ENCODE results near the gene OR8S1. TPM values are rescaled to one million over a fixed set of nuclear protein-coding genes. Genes with fewer than 3 reads are reported as not detected.

The OR8S1 gene
- total RNA-seq, 4 donors from 2014 or later, result not detected

DNA sequence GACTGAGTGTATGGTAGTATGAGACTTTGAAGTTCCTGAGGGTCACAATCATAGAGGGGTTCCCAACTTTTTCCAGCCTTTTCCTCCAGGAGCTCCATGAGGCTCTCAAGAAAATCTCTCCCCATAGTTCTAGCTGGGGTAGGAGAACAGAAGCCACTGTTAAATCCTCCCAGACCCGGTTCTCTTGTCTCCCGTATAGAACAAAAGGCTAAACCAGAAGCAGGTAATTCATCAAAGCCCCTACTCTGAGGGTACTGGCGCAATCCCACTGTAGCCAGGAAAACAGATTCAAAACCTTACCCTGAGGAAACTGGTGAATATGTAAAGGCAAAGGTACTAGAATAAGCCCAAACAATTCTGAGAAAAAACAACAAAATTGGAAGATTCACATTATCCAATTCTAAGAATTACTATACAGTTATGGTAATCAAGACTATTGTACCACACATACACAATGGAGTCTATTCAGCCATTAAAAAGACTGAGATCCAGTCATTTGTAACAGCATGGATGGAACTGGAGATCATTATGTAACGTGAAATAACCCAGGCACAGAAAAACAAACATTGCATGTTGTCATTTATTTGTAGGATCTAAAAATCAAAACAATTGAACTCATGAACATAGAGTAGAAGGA, 20.5 kb downstream of the OR8S1 start:
- TF ChIP-seq, protein P1, sequence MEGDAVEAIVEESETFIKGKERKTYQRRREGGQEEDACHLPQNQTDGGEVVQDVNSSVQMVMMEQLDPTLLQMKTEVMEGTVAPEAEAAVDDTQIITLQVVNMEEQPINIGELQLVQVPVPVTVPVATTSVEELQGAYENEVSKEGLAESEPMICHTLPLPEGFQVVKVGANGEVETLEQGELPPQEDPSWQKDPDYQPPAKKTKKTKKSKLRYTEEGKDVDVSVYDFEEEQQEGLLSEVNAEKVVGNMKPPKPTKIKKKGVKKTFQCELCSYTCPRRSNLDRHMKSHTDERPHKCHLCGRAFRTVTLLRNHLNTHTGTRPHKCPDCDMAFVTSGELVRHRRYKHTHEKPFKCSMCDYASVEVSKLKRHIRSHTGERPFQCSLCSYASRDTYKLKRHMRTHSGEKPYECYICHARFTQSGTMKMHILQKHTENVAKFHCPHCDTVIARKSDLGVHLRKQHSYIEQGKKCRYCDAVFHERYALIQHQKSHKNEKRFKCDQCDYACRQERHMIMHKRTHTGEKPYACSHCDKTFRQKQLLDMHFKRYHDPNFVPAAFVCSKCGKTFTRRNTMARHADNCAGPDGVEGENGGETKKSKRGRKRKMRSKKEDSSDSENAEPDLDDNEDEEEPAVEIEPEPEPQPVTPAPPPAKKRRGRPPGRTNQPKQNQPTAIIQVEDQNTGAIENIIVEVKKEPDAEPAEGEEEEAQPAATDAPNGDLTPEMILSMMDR (IDR thresholded peaks at IDR 0.05; ENCODE audit: low read depth), result no peak

DNA sequence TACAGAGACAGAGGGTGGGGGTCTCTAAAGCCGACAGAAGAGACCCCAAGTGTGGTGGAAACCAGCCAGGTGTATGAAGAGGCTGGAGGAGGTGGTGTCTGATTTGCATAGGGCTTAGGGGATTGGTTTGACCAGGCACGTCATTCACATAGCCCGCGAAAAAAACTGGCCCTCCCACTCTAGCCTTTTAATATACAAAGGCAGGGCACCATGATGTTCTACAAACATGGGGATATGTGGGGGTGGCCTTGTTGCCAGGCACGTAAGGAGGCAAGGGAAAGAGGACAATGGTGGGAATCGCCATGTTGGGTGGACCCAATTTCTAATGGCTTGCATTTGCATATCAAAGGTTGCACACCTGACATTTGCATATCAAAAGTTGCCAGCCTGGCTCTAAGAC, 31.2 kb downstream of the OR8S1 start:
- TF ChIP-seq, protein P1 (IDR thresholded peaks at IDR 0.05; ENCODE audit: low read depth), result no peak

DNA sequence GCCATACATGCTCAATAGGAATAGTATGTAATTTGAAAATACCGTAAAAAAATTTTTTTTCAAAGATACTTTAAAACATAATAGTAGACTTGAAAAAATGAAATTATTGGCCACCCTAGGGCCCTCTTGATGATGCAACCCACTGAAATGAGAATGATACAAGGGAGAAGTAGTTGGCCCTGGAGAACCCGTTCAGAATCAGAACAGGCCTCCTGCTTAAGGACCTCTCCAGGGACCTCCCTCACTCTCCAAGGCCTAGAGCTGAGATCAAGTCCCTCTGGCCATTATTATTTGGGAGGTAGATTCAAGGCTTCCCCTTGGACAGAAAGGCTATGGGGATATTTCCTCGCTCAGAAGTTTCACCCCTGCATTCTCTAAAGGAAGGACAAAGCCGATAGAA, 32.5 kb downstream of the OR8S1 start:
- TF ChIP-seq, protein P1 (IDR thresholded peaks at IDR 0.05; ENCODE audit: low read depth), result no peak

DNA sequence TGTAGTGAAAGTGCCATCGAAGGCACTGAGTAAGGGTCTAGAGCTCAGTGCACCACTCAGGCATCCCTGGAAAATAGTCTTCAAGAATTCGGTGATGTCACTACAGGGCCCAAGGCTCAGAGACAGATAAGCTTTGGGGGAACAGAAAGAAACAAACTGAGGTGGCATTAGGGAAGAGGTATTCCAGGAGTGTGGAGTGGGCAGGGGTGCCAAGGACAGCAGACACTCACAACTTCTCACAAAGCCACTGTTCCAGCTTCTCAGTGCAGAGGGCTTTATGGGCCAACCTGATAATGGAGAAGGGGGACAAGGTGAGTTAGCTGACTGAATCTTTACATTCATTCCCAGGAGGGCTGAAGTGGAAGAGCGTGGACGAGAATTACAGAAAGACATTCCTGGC, 42.3 kb downstream of the OR8S1 start:
- TF ChIP-seq, protein P1 (IDR thresholded peaks at IDR 0.05; ENCODE audit: low read depth), result no peak

DNA sequence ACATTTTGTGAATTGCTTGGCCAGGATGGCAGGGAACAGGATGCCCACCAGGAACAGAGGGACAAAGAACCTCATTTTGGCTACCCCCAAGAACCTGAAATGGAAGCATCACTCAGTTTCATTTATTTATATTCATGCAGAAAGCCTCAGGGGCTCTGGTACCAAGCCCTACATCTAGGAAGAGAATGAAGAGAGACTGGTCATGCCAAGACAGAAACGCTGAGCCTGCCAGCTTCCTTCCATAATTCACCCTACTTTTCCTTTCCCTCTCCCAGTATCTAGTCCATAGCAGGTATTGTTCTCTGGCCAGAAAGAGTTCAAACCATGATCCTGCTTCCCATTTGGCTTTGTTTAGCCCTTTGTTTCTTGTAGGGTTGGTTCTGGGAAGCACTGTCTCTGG, 44.5 kb downstream of the OR8S1 start, which contains the start of gene LALBA:
TSS of gene LALBA (minus strand) at position 101 of the 400 bp plus-strand sequence. CDS start at position 75, 26 bp downstream.
- TF ChIP-seq, protein P1 (IDR thresholded peaks at IDR 0.05; ENCODE audit: low read depth), result no peak

DNA sequence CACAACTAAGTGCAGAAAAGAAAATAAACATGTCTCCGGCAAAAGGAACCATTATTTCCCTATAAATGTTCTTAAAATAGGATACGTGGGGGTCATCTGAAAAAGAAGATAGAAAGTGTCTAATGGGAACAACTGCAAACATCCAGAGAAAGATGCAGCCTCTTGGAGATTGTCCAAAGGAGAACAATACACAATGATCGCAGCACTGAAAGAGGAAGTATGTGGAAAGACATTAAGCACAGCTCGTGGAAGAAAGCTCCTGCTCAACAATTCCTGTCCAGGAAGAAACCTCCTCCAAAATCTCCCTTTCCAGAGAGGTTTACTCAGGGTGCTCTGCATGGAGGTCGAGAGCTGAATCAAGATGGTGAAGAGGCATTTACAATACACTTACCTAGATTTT, 46.9 kb downstream of the OR8S1 start:
- TF ChIP-seq, protein P1 (IDR thresholded peaks at IDR 0.05; ENCODE audit: low read depth), result no peak

Other genes with a start within 250 kb of the OR8S1 start
- 10 to 100 TPM; 17.3 to 26.0 (median 23.2) TPM for gene ZNF641, start 174.7 kb upstream of the OR8S1 start, total RNA-seq
- not detected for gene ANP32D, start 53.1 kb upstream of the OR8S1 start, total RNA-seq
- not detected for gene C12orf54, start 43.1 kb upstream of the OR8S1 start, total RNA-seq
- gene LALBA, start 44.4 kb downstream of the OR8S1 start, total RNA-seq, result not detected
- gene KANSL2, start 156.6 kb downstream of the OR8S1 start, total RNA-seq, result 10 to 100 TPM; 31.1 to 61.6 (median 39.0) TPM
- 10 to 100 TPM; 22.6 to 41.6 (median 28.1) TPM for gene CCNT1, start 191.1 kb downstream of the OR8S1 start, total RNA-seq

Data from subcutaneous adipose tissue (tissue), 4 donors.